Heart left ventricle (tissue), 16 donors: ENCODE results near the gene GAS7. TPM values are rescaled to one million over a fixed set of nuclear protein-coding genes. Genes with fewer than 3 reads are reported as not detected.

Source experiments
- ATAC-seq, 4 donors: fragments of 200-7000 bp; cut with Tn5 transposase; one replicate each; pipeline ENCODE4 v1.9.1; 2020 to 2022; ENCODE audit warnings: moderate library complexity in 4 of 4, mild to moderate bottlenecking in 3 of 4, moderate number of reproducible peaks in 1 of 4
- DNase-seq, 5 donors: peaks; one replicate each; pipeline ENCODE4 v3.0.0-alpha.2; 2020
- H3K27ac ChIP-seq, 12 donors: fragments of 200-600 bp; sonication (generic) in 4 of 12; one replicate each; pipeline versions ENCODE4 v1.5.0 to v1.8.0; 2016 to 2022; ENCODE audit warnings: mild to moderate bottlenecking in 2 of 12
- H3K27me3 ChIP-seq, 9 donors: fragments of 200-600 bp; sonication (generic) in 2 of 9; one replicate each; pipeline versions ENCODE4 v1.5.1 to v1.8.0; 2016 to 2022; ENCODE audit warnings: mild to moderate bottlenecking in 3 of 9
- H3K36me3 ChIP-seq, 9 donors: fragments of 200-600 bp; sonication (generic) in 2 of 9; one replicate each; pipeline versions ENCODE4 v1.5.0 to v1.8.0; 2018 to 2022; ENCODE audit warnings: mild to moderate bottlenecking in 2 of 9
- H3K4me1 ChIP-seq, 12 donors: fragments of 200-600 bp; sonication (generic) in 4 of 12; one replicate each; pipeline versions ENCODE4 v1.5.0 to v1.8.0; 2016 to 2022; ENCODE audit warnings: mild to moderate bottlenecking in 3 of 12
- H3K4me3 ChIP-seq, 12 donors: fragments of 200-600 bp; sonication (generic) in 4 of 12; one replicate each; pipeline versions ENCODE4 v1.5.0 to v1.8.0; 2017 to 2022; ENCODE audit warnings: mild to moderate bottlenecking in 9 of 12, moderate library complexity in 4 of 12
- H3K9me3 ChIP-seq, 12 donors: fragments of 200-600 bp; sonication (generic) in 4 of 12; one replicate each; pipeline versions ENCODE4 v1.5.0 to v1.8.0; 2016 to 2022; ENCODE audit warnings: mild to moderate bottlenecking in 1 of 12
- POLR2A ChIP-seq, 2 donors: fragments of 450-650 bp; IDR thresholded peaks; one replicate each; pipeline ENCODE4 v1.6.1; 2017; ENCODE audit warnings: antibody characterized with exemption in 2 of 2, mild to moderate bottlenecking in 2 of 2, moderate library complexity in 2 of 2
- WGBS, 4 donors: extraction: QIAGEN DNeasy Blood & Tissue Kit in 2 of 4; methylation state at CpG; one replicate each; pipeline versions ENCODE4 v1.1.5 to v1.1.7; 2013 to 2018; 5-methylcytosine and 5-hydroxymethylcytosine counted together
- intact Hi-C, 10 donors: fragments of 100-400 bp; cut with DNase I; formaldehyde crosslinking; loops; one replicate each; pipeline versions ENCODE4 v1.11.1 to v1.14.2; 2022
- polyA plus RNA-seq, 2 donors: library from polyadenylated mRNA; stranded (reverse); fragments of 200-250 nt; gene quantifications; one replicate each; pipeline ENCODE4 v1.2.3, GENCODE V29; 2013
- total RNA-seq, 9 donors: library from RNA; depleted of rRNA in 2 of 9; stranded (reverse); fragments of >200 nt in 2 of 9; fragmentation: NEBNext Ultra II Directional in 3 of 9; extraction: Animal tissue kit (Norgen Biotek cat#: 25700) in 3 of 9; gene quantifications; one replicate each; pipeline versions ENCODE4 v1.1.0 to v1.2.4, GENCODE V29; 2016 to 2023
- TF ChIP-seq, protein P1 (sequence below), 12 donors: fragments of 200-600 bp; sonication (generic) in 4 of 12; IDR thresholded peaks; one replicate each; pipeline versions ENCODE4 v1.5.0 to v1.8.0; 2018 to 2022; ENCODE audit warnings: antibody characterized with exemption in 12 of 12, mild to moderate bottlenecking in 5 of 12
- donor health status: ischemic (EF 13 %, LVEDD 7.1; RV severe dilation, severe dysfunction).
- donor health status: healthy with polysubstance abuse.
- donor health status: DM: no; HTN: yes; CAD: no.
- donor health status: DM: no; HTN: no; CAD: no.
- donor health status: ischemic (EF 25% LVEDD 6.9; RV normal size, moderate dysfunction).
- donor health status: ischemic (EF 25% LVEDD 5.7; RV mildly dilated, moderate dysfunction).
- donor health status: healthy.
- donor health status: DM: yes; HTN: yes; CAD: no.
- donor health status: ischemic (EF 35%, LVEDD 5.7; RV mildly dilated, moderate dysfunction).
- donor health status: nonischemic (EF 11% LVEDD 7.7; RV severe dilation, severe dysfunction).
- donor health status: DM: yes; HTN: yes; CAD: no.
- donor health status: PGD.
- donor health status: ischemic (EF 29% LVEDD 5.4; RV normal size, mild dysfunction).
- donor health status: nonischemic (EF 23%, LVEDD 6.1; RV moderate dilation, normal function).

The GAS7 gene
- total and polyA plus RNA-seq, 11 donors, result 19.4 to 86.5 (median 65.1) TPM

DNA sequence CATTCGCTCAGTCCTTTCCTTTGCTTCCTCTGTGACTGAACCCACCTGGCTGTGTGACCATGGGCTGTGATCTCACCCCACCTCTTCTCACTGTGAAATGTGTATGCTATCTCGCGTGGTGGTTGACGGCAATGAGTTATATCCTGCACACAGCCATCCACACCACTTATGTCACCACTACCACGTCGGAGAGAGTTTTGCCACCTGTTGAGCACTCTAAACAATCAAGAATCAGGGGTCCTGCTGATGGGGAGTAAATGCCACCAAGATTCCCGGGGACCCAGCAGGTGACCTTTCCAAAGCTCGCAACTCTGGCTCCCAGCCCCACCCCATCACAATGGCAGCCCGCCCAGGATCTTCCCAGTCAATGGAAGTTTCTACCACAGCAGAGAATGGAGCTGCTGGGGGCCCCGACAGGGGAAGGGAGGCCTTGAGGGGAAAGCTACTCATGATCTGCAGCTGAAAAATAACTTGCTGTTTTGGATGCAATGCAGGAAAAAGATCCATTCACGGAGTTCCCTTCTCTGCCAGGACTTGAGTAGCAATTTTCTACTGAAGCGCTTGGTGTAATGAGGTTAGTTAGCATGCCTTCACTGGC, 267.2 kb downstream of the GAS7 start:
- Histone ChIP-seq H3K36me3 (peaks cover 0 to 51% (median 12%) of the 10 kb centered on the region in 9 donors), H3K9me3 (no peaks in the 10 kb centered on the region), H3K4me1 (peaks cover 0 to 13% (median 0%) of the 10 kb centered on the region in 12 donors), H3K4me3 (no peak overlapping the region), H3K27ac (peak overlapping the region in 1 of 12 donors; percentile 53), H3K27me3 (no peaks in the 10 kb centered on the region)
- TF ChIP-seq, protein P1, sequence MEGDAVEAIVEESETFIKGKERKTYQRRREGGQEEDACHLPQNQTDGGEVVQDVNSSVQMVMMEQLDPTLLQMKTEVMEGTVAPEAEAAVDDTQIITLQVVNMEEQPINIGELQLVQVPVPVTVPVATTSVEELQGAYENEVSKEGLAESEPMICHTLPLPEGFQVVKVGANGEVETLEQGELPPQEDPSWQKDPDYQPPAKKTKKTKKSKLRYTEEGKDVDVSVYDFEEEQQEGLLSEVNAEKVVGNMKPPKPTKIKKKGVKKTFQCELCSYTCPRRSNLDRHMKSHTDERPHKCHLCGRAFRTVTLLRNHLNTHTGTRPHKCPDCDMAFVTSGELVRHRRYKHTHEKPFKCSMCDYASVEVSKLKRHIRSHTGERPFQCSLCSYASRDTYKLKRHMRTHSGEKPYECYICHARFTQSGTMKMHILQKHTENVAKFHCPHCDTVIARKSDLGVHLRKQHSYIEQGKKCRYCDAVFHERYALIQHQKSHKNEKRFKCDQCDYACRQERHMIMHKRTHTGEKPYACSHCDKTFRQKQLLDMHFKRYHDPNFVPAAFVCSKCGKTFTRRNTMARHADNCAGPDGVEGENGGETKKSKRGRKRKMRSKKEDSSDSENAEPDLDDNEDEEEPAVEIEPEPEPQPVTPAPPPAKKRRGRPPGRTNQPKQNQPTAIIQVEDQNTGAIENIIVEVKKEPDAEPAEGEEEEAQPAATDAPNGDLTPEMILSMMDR (IDR thresholded peaks at IDR 0.05), result no peak
- no peak for TF ChIP-seq POLR2A (IDR thresholded peaks at IDR 0.05)
- 56 to 73% (median 71%) methylated on average over 11 to 12 of the region's 12 CpGs for WGBS, 4 donors
- DNase-seq (peak in 2 of 5 donors; percentile 10 to 27), ATAC-seq (no peak)
- intact Hi-C loops, result no loop called here

GRCh38 chr17:9929871-9930270, 268.5 kb downstream of the GAS7 start:
- DNase-seq (peak in 2 of 5 donors; percentile 11 to 26), ATAC-seq (peak in 2 of 4 donors; percentile 36 to 72)
- Histone ChIP-seq H3K9me3 (no peaks in the 10 kb centered on the region), H3K27me3 (no peaks in the 10 kb centered on the region), H3K4me3 (no peak overlapping the region), H3K36me3 (peaks cover 0 to 65% (median 13%) of the 10 kb centered on the region in 9 donors), H3K27ac (peak overlapping the region in 2 of 12 donors; percentile 14 to 53), H3K4me1 (peaks cover 0 to 13% (median 0%) of the 10 kb centered on the region in 12 donors)
- TF ChIP-seq, protein P1 (IDR thresholded peaks at IDR 0.05), result no peak
- TF ChIP-seq POLR2A (IDR thresholded peaks at IDR 0.05), result no peak
- 72 to 87% (median 75%) methylated on average over 8 of the region's 8 CpGs for WGBS, 4 donors
- intact Hi-C loops, result loop anchor here in 9 of 10 donors (5.0 to 10.0 kb wide), 9 partner anchors 195 to 685 kb away; no protein-coding TSS in a partner anchor

DNA sequence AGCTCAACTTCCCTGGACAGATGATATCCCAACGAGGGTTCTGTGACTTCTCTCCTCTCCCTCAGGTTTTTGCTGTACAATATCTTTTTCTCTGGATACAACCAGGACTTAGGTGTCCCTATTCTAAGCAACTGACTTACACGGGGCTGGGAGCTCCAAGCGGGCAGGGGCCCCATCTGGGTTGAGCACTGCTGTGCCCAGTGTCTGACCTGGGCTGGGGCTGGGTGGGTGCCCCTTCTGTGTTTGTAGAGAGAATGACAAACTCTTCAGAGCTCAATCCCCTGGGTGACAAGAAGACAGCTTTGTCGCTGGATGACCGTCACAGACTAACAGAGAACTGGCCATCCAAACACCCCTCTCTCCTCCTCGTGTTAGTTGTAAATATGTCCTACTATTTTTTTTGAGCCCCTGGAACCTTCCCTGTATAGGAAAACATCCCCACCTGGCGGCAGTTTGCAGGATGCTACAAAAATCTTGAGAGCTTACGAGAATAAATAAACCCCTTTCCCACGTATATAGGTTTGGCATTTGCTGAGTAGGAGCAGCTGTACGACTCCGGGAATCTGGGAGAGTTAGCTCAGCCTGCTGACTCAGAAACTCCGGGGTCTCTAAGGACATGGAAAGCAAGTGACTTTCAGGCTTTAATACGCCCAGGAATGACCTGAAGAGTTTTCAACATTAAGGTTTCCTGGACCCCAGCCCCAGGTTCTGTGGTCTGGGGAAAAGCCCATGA, 269.6 kb downstream of the GAS7 start:
- intact Hi-C loops, result loop anchor here in 9 of 10 donors (5.0 to 10.0 kb wide), 9 partner anchors 196 to 686 kb away; no protein-coding TSS in a partner anchor
- Histone ChIP-seq H3K36me3 (peaks cover 0 to 64% (median 13%) of the 10 kb centered on the region in 9 donors), H3K4me3 (no peak overlapping the region), H3K9me3 (no peaks in the 10 kb centered on the region), H3K27ac (peak overlapping the region in 5 of 12 donors; percentile 29 to 43 (median 34)), H3K27me3 (no peaks in the 10 kb centered on the region), H3K4me1 (peaks cover 0 to 13% (median 0%) of the 10 kb centered on the region in 12 donors)
- WGBS, 4 donors, result 41 to 56% (median 50%) methylated on average over 13 of the region's 13 CpGs
- TF ChIP-seq, protein P1 (IDR thresholded peaks at IDR 0.05), result peak in 7 of 12 donors; percentile 15 to 40 (median 36)
- no peak for TF ChIP-seq POLR2A (IDR thresholded peaks at IDR 0.05)
- DNase-seq (peak in 2 of 5 donors; percentile 19 to 55), ATAC-seq (peak in 3 of 4 donors; percentile 16 to 79 (median 29))
